NB4 (cell line): ENCODE results near the gene CACNA2D2.

Experiments used
- DNase-seq: peaks from one replicate; pipeline ENCODE4 v3.0.0; 2010; ENCODE audit warnings: low read depth
- H3K4me3 ChIP-seq: one replicate; pipeline ENCODE4 v1.5.1; 2011; ENCODE audit warnings: mild to moderate bottlenecking, low read depth, low read length, moderate library complexity
- CTCF ChIP-seq: IDR thresholded peaks from one replicate; pipeline ENCODE4 v1.5.1; 2012; ENCODE audit warnings: low read depth, low read length
- MAX ChIP-seq: IDR thresholded peaks from 2 replicates; pipeline ENCODE4 v1.6.1; 2011; ENCODE audit warnings: low read depth, low read length
- MYC ChIP-seq: IDR thresholded peaks from 2 replicates; pipeline ENCODE4 v1.6.1; 2011; ENCODE audit warnings: low read depth, low read length
- POLR2A ChIP-seq: IDR thresholded peaks from 2 replicates; pipeline ENCODE4 v1.6.1; 2011; ENCODE audit warnings: mild to moderate bottlenecking; ENCODE audit not compliant: insufficient read length; ENCODE audit errors: extremely low read depth

CACNA2D2 gene

GRCh38 chr3:50326182-50326541, 177.3 kb downstream of the CACNA2D2 start:
- no peak overlapping the region for H3K4me3 ChIP-seq
- no peak for TF ChIP-seq POLR2A
- no peak for DNase-seq

GRCh38 chr3:50325497-50326181, 177.8 kb downstream of the CACNA2D2 start:
- TF ChIP-seq POLR2A, result no peak
- TF ChIP-seq MYC, result no peak
- no peak for TF ChIP-seq MAX
- TF ChIP-seq CTCF, result no peak
- no peak for DNase-seq
- no peak overlapping the region for H3K4me3 ChIP-seq

GRCh38 chr3:50325113-50325480, 178.3 kb downstream of the CACNA2D2 start:
- H3K4me3 ChIP-seq, result no peak overlapping the region
- TF ChIP-seq POLR2A, result no peak
- no peak for TF ChIP-seq MAX
- no peak for TF ChIP-seq CTCF
- TF ChIP-seq MYC, result no peak
- no peak for DNase-seq

- DNase-seq, result peak; percentile 80
- no peak overlapping the region for H3K4me3 ChIP-seq
- TF ChIP-seq CTCF, result peak; percentile 84
- peak; percentile 30; the same call in 1 of the 2 replicates for TF ChIP-seq MYC
- TF ChIP-seq POLR2A, result no peak
- TF ChIP-seq MAX, result peak; percentile 51
These were observed 178.9 kb downstream of the CACNA2D2 start for GRCh38 chr3:50324351-50325112.

- no peak overlapping the region for H3K4me3 ChIP-seq
- DNase-seq, result no peak
- TF ChIP-seq MYC (no peak), POLR2A (no peak), MAX (no peak), CTCF (no peak)
These were observed 179.7 kb downstream of the CACNA2D2 start for GRCh38 chr3:50323614-50324199.

- no peak overlapping the region for H3K4me3 ChIP-seq
- TF ChIP-seq MAX (no peak), CTCF (no peak), POLR2A (no peak), MYC (no peak)
- no peak for DNase-seq
These were observed 180.3 kb downstream of the CACNA2D2 start for GRCh38 chr3:50323092-50323600.
